ENCODE measurements around the gene FAM181B. TPM values are rescaled to one million over a fixed set of nuclear protein-coding genes. Genes with fewer than 3 reads are reported as not detected.

Gene FAM181B
- total and polyA plus RNA-seq, 2 donors (not counting 3 experiments of a cell fraction or from before 2014, with no cell fraction given) = not detected

- no peak overlapping the region for H3K9ac ChIP-seq (replicated peaks; ENCODE audit: extremely low read depth, insufficient read depth, low read length)
Measured at GRCh38 chr11:82753921-82754320, 20.3 kb upstream of the FAM181B start.

More at GRCh38 chr11:82753921-82754320, 20.3 kb upstream of the FAM181B start:
- dilution Hi-C loops (cut with MboI; ENCODE audit: extremely low pct_ligation_motif_present, low sequenced_read_pairs) = no loop called here
- H3K4me2 ChIP-seq (ENCODE audit: insufficient read depth, low read length) = no peak overlapping the region
- no peaks in the 10 kb centered on the region for H3K9me3 ChIP-seq (replicated peaks; ENCODE audit: control insufficient read depth, insufficient read depth, low read length)
- no peaks in the 10 kb centered on the region for H3K9me1 ChIP-seq (replicated peaks; ENCODE audit: control insufficient read depth, extremely low read depth, insufficient read depth, low read length)
- POLR2A ChIA-PET = no interaction called here
- CTCF ChIA-PET = interaction anchor here (1.2 to 1.5 kb wide), 2 partner anchors 105 to 113 kb away, joined by 3 read pairs; no protein-coding TSS in a partner anchor
- H3K27me3 ChIP-seq (ENCODE audit: control insufficient read depth in 2 of 2, insufficient read depth in 2 of 2, low read length in 2 of 2) = peaks cover 16 to 30% of the 10 kb centered on the region in 2 experiments
- H3K4me1 ChIP-seq (ENCODE audit: control insufficient read depth, extremely low read depth, insufficient read depth, low read length) = no peaks in the 10 kb centered on the region
- no peak overlapping the region for H2AFZ ChIP-seq (ENCODE audit: low read depth, low read length)
- DNase-seq (ENCODE audit: low read depth, low spot score) = no peak
- no peak for FAIRE-seq
- no peaks in the 10 kb centered on the region for H3K79me2 ChIP-seq (ENCODE audit: control insufficient read depth, insufficient read depth, low read length)
- no peak overlapping the region for H3K27ac ChIP-seq (ENCODE audit: insufficient read depth, low read depth, low read length)
- intact Hi-C loops (cut with micrococcal nuclease) = no loop called here
- H3K4me3 ChIP-seq (replicated peaks in 1 of 3; ENCODE audit: insufficient read depth in 1 of 3, low read depth in 1 of 3, low read length in 3 of 3) = no peak overlapping the region
- BruUV-seq (replicated peaks) = no TSS peak
- no peak for TF ChIP-seq EZH2 (IDR thresholded peaks at IDR 0.05; ENCODE audit: borderline replicate concordance, low read depth, low read length, severe bottlenecking)
- TF ChIP-seq MAX (IDR thresholded peaks at IDR 0.05; ENCODE audit: insufficient read depth, insufficient read length) = no peak
- no peak for TF ChIP-seq FOS (IDR thresholded peaks at IDR 0.05; ENCODE audit: borderline replicate concordance, insufficient read depth, low read length)
- no peak for TF ChIP-seq CTCF (IDR thresholded peaks at IDR 0.05; ENCODE audit: extremely low read depth in 1 of 2, insufficient read depth in 1 of 2, low read depth in 1 of 2, low read length in 2 of 2)
- TF ChIP-seq POLR2AphosphoS5 (IDR thresholded peaks at IDR 0.05; ENCODE audit: insufficient read depth, low read depth, low read length) = no peak
- TF ChIP-seq MYC (IDR thresholded peaks at IDR 0.05; ENCODE audit: low read depth, low read length) = no peak
- no peak for TF ChIP-seq JUN (IDR thresholded peaks at IDR 0.05; ENCODE audit: borderline replicate concordance, insufficient read depth, insufficient read length, low read depth)
- TF ChIP-seq POLR2A (IDR thresholded peaks at IDR 0.05; ENCODE audit: low read depth, low read length) = no peak
- TF ChIP-seq GATA2 (IDR thresholded peaks at IDR 0.05; ENCODE audit: insufficient read depth, insufficient read length, low read depth, low read length) = no peak
- no peaks in the 10 kb centered on the region for H4K20me1 ChIP-seq (replicated peaks; ENCODE audit: control insufficient read depth, extremely low read depth, insufficient read depth, low read length)
- no peaks in the 10 kb centered on the region for H3K36me3 ChIP-seq (ENCODE audit: control insufficient read depth in 2 of 2, extremely low read depth in 1 of 2, insufficient read depth in 2 of 2, low read length in 2 of 2)
